Astrocyte (in vitro differentiated cells and primary cell): ENCODE data around the gene CYP1B1.

Experiments
- EZH2 ChIP-seq: IDR thresholded peaks from 2 replicates; pipeline ENCODE4 v1.6.1; 2012; ENCODE audit warnings: mild to moderate bottlenecking, low read length, inconsistent platforms; ENCODE audit not compliant: insufficient read depth
- TF ChIP-seq, protein P1 (sequence below): IDR thresholded peaks from 2 replicates; pipeline ENCODE4 v1.5.1; 2011; ENCODE audit warnings: low read depth, mild to moderate bottlenecking, inconsistent platforms, low read length, moderate library complexity; ENCODE audit not compliant: insufficient read depth

DNA sequence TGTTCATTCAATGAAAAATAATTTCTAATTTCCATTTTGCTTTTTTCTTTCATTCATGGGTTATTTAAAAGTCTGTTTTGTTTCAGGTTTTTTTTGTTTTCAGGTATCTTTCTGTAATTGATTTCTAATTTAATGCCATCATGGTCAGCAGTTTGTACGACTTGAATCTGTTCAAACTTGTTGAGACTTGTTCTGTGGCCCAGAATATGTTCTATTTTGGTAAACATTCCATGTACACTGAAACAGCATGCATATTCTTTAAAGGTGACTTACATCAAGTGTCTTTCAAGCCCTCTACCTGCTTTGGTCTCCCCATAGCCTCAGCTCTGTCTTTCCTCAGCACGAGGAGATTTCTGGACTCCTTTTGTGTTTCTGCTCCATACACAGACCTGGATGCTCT is 49.1 kb downstream of the CYP1B1 start:
- TF ChIP-seq, protein P1, sequence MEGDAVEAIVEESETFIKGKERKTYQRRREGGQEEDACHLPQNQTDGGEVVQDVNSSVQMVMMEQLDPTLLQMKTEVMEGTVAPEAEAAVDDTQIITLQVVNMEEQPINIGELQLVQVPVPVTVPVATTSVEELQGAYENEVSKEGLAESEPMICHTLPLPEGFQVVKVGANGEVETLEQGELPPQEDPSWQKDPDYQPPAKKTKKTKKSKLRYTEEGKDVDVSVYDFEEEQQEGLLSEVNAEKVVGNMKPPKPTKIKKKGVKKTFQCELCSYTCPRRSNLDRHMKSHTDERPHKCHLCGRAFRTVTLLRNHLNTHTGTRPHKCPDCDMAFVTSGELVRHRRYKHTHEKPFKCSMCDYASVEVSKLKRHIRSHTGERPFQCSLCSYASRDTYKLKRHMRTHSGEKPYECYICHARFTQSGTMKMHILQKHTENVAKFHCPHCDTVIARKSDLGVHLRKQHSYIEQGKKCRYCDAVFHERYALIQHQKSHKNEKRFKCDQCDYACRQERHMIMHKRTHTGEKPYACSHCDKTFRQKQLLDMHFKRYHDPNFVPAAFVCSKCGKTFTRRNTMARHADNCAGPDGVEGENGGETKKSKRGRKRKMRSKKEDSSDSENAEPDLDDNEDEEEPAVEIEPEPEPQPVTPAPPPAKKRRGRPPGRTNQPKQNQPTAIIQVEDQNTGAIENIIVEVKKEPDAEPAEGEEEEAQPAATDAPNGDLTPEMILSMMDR: no peak
- no peak for TF ChIP-seq EZH2
